Hepatocyte (in vitro differentiated cells): ENCODE data around the gene DIDO1.

Experiments used
- CTCF ChIP-seq: fragments of 200-600 bp; sonication (generic); IDR thresholded peaks from 2 replicates; pipeline ENCODE4 v1.5.1; 2016; ENCODE audit warnings: antibody characterized with exemption, mild to moderate bottlenecking; ENCODE audit not compliant: poor library complexity
- EZH2 ChIP-seq: fragments of 200-600 bp; sonication (generic); IDR thresholded peaks from 2 replicates; pipeline ENCODE4 v1.6.1; 2016; ENCODE audit warnings: antibody characterized with exemption, mild to moderate bottlenecking, borderline replicate concordance

DNA sequence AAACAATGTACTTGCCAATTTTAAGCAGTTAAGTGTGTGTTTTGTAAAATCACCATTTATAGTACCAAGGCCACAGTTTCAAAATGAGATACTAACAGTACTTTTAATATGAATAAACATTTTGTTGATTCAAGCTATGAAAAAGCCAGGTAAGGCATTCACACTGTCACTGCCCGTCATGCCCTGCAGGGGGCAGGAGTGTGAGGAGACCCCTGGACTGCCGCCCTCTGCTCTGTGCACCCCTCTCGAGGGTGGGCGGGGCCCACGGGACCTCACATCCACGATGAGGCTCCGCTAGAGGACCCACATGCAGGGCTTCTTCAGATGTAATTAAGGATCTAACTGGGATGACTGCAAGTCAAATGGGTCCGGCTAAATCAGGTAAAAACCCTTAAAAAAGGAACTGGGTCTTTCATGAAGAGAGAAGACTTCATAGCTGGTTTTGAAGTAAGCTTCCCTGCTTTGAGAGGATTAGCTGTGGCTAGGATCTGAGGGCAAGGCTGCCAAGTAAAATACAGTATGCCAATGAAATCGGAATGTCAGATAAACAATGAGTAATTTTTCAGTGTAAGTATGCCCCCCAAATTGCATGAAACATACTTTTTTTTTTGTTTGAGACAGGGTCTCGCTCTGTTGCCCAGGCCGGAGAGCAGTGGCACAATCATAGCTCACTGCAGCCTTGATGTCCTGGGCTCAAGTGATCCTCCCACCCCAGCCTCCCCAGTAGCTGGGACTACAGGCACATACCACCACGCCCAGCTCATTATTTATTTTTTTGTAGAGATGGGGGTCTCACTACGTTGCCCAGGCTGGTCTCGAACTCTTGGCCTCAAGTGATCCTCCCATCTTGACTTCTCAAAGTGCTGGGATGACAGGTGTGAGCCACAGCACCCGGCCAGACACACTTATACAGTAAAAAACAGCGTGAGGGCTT is 18.7 kb downstream of the DIDO1 start:
- TF ChIP-seq CTCF (peak; percentile 39), EZH2 (no peak)
